ENCODE data around the gene KYNU. TPM values are rescaled to one million over a fixed set of nuclear protein-coding genes. Genes with fewer than 3 reads are reported as not detected.
A peak's percentile ranks its signal among the peaks of the same experiment; 100 is the strongest.

KYNU gene
- total and polyA plus RNA-seq, 2 of the 13 experiments (the other 11 are each of a cell fraction or from before 2014, with no cell fraction given): 21.9 to 68.6 TPM

DNA sequence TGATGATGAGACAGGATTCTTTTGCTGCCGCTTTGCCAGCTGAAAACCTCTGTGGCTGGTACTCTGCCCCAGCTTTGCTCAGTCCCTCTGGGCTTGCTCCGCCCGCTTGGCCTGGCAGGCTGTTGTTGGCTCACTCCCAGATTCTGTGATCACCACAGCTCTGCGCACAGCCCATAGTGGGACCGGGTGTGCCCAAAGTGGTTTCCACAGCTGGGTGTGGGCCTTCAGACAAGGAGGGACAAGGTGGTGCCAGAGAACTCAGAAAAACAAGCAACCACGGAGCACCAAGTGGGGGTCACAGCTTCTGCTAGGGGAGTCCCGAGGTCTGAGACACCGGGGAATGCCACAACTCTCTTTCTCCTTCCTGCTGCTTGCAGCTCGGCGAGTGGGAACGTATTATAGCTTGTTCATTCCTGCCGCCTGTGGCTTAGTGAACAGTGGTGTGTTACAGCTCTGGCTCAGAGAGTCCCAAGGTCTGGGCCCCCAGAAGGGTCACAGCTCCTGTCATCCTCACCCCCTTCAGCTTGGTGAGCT is 9.2 kb upstream of the KYNU start (continued):
- TF ChIP-seq ZBTB25 (CRISPR knock-in tag; IDR thresholded peaks at IDR 0.05) (no peak), ZNF558 (CRISPR knock-in tag; IDR thresholded peaks at IDR 0.05; ENCODE audit: borderline replicate concordance) (no peak), ZNF225 (CRISPR knock-in tag; IDR thresholded peaks at IDR 0.05) (no peak), PBX2 (CRISPR knock-in tag; IDR thresholded peaks at IDR 0.05) (no peak), ZNF468 (CRISPR knock-in tag; IDR thresholded peaks at IDR 0.05) (no peak), RERE (CRISPR knock-in tag; IDR thresholded peaks at IDR 0.05; ENCODE audit: low read depth) (no peak), TP53 (CRISPR knock-in tag; conservative IDR thresholded peaks at IDR 0.05) (no peak), ZNF768 (CRISPR knock-in tag; IDR thresholded peaks at IDR 0.05) (peak; percentile 39; the same call in 1 of the 2 replicates), ZSCAN9 (CRISPR knock-in tag; IDR thresholded peaks at IDR 0.05; ENCODE audit: borderline replicate concordance) (no peak), KDM2A (CRISPR knock-in tag; IDR thresholded peaks at IDR 0.05; ENCODE audit: borderline replicate concordance, low read depth) (no peak), ZNF142 (CRISPR knock-in tag; IDR thresholded peaks at IDR 0.05) (no peak), DBP (CRISPR knock-in tag; IDR thresholded peaks at IDR 0.05; ENCODE audit: not compliant biosample characterization) (no peak)
- TF ChIP-seq, protein P1, sequence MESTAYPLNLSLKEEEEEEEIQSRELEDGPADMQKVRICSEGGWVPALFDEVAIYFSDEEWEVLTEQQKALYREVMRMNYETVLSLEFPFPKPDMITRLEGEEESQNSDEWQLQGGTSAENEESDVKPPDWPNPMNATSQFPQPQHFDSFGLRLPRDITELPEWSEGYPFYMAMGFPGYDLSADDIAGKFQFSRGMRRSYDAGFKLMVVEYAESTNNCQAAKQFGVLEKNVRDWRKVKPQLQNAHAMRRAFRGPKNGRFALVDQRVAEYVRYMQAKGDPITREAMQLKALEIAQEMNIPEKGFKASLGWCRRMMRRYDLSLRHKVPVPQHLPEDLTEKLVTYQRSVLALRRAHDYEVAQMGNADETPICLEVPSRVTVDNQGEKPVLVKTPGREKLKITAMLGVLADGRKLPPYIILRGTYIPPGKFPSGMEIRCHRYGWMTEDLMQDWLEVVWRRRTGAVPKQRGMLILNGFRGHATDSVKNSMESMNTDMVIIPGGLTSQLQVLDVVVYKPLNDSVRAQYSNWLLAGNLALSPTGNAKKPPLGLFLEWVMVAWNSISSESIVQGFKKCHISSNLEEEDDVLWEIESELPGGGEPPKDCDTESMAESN (CRISPR knock-in tag; conservative IDR thresholded peaks at IDR 0.05): no peak

Data from HepG2 (cell line).